ENCODE data around the gene CD74. TPM values are rescaled to one million over a fixed set of nuclear protein-coding genes. Genes with fewer than 3 reads are reported as not detected.

CD74 gene
- total and polyA plus RNA-seq, 2 of the 4 experiments (the other 2 are of a cell fraction): 0.18 to 1.1 TPM

GRCh38 chr5:150428978-150429377, 16.3 kb upstream of the CD74 start:
- Histone ChIP-seq H2BK5ac (ENCODE audit: low read depth, low read length, poor library complexity, severe bottlenecking) (no peak overlapping the region), H3K4me1 (ENCODE audit: control insufficient read depth, insufficient read depth, low read length) (peaks cover 3% of the 10 kb centered on the region; the same call in 1 of the 2 replicates), H4K91ac (ENCODE audit: insufficient read depth, low read depth, low read length) (no peak overlapping the region), H3K79me1 (ENCODE audit: low read depth in 1 of 2, low read length in 2 of 2) (no peaks in the 10 kb centered on the region), H2BK120ac (ENCODE audit: low read depth, low read length) (no peak overlapping the region), H3K4me2 (ENCODE audit: low read depth, low read length) (no peak overlapping the region), H3K27ac (ENCODE audit: insufficient read depth, low read length) (no peak overlapping the region), H3K9ac (ENCODE audit: low read depth, low read length) (no peak overlapping the region), H3K18ac (ENCODE audit: low read depth, low read length) (no peak overlapping the region), H2AK9ac (replicated peaks; ENCODE audit: low read depth, low read length, poor library complexity) (no peak overlapping the region), H3K14ac (replicated peaks; ENCODE audit: low read depth, low read length) (no peak overlapping the region), H4K5ac (ENCODE audit: low read depth, low read length) (no peak overlapping the region), H3K4me3 (ENCODE audit: insufficient read depth, low read depth, low read length) (no peak overlapping the region), H3K27me3 (ENCODE audit: control insufficient read depth, insufficient read depth, low read length) (no peaks in the 10 kb centered on the region), H3K9me1 (ENCODE audit: insufficient read depth, low read length) (peaks cover 3% of the 10 kb centered on the region; the same call in 1 of the 2 replicates), H3K9me3 (ENCODE audit: control insufficient read depth, insufficient read depth, low read length) (no peaks in the 10 kb centered on the region), H3K4ac (ENCODE audit: low read depth, low read length) (no peak overlapping the region), H2AFZ (replicated peaks; ENCODE audit: low read length, poor library complexity) (no peak overlapping the region), H3K36me3 (ENCODE audit: control insufficient read depth, insufficient read depth, low read length) (no peaks in the 10 kb centered on the region), H4K20me1 (ENCODE audit: insufficient read depth, low read length) (no peaks in the 10 kb centered on the region), H2BK15ac (ENCODE audit: low read depth, low read length) (no peak overlapping the region), H2AK5ac (ENCODE audit: low read depth, low read length) (no peak overlapping the region), H3K23ac (ENCODE audit: low read depth, low read length) (no peak overlapping the region), H4K8ac (ENCODE audit: low read depth in 2 of 2, low read length in 2 of 2) (no peak overlapping the region), H2BK20ac (ENCODE audit: low read depth, low read length) (no peak overlapping the region), H3K56ac (ENCODE audit: extremely low read depth, insufficient read depth, low read length) (no peak overlapping the region)
- in situ Hi-C loops (cut with MboI; ENCODE audit: low sequenced_read_pairs): loop anchor here (25.0 kb wide), 2 partner anchors 592 to 792 kb away; no protein-coding TSS in a partner anchor
- WGBS, 2 experiments (ENCODE audit: extremely low coverage in 2 of 2, insufficient read length in 1 of 2): no CpG with 5 or more reads among the region's 5 CpGs
- dilution Hi-C loops (cut with HindIII; ENCODE audit: low sequenced_read_pairs, unreplicated experiment): no loop called here
- ATAC-seq (ENCODE audit: low read depth): no peak
- no peak for DNase-seq
- POLR2A ChIA-PET (ENCODE audit: unreplicated experiment): no interaction called here
- CTCF ChIA-PET: no interaction called here
- BruUV-seq (replicated peaks): TSS peak; percentile 75
- no peak for TF ChIP-seq SMC3 (IDR thresholded peaks at IDR 0.05; ENCODE audit: low read depth, low read length)
- TF ChIP-seq, protein P1, sequence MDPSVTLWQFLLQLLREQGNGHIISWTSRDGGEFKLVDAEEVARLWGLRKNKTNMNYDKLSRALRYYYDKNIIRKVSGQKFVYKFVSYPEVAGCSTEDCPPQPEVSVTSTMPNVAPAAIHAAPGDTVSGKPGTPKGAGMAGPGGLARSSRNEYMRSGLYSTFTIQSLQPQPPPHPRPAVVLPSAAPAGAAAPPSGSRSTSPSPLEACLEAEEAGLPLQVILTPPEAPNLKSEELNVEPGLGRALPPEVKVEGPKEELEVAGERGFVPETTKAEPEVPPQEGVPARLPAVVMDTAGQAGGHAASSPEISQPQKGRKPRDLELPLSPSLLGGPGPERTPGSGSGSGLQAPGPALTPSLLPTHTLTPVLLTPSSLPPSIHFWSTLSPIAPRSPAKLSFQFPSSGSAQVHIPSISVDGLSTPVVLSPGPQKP (IDR thresholded peaks at IDR 0.05; ENCODE audit: borderline replicate concordance, low read depth, low read length): no peak
- no peak for TF ChIP-seq CHD1 (IDR thresholded peaks at IDR 0.05; ENCODE audit: low read depth, low read length)
- TF ChIP-seq MAFK (IDR thresholded peaks at IDR 0.05; ENCODE audit: low read depth, low read length): no peak
- no peak for TF ChIP-seq POLR2A (IDR thresholded peaks at IDR 0.05; ENCODE audit: low read depth, low read length)
- no peak for TF ChIP-seq RCOR1 (IDR thresholded peaks at IDR 0.05; ENCODE audit: insufficient replicate concordance, low read length)
- TF ChIP-seq FOS (IDR thresholded peaks at IDR 0.05; ENCODE audit: low read depth, low read length): no peak
- TF ChIP-seq, protein P2, sequence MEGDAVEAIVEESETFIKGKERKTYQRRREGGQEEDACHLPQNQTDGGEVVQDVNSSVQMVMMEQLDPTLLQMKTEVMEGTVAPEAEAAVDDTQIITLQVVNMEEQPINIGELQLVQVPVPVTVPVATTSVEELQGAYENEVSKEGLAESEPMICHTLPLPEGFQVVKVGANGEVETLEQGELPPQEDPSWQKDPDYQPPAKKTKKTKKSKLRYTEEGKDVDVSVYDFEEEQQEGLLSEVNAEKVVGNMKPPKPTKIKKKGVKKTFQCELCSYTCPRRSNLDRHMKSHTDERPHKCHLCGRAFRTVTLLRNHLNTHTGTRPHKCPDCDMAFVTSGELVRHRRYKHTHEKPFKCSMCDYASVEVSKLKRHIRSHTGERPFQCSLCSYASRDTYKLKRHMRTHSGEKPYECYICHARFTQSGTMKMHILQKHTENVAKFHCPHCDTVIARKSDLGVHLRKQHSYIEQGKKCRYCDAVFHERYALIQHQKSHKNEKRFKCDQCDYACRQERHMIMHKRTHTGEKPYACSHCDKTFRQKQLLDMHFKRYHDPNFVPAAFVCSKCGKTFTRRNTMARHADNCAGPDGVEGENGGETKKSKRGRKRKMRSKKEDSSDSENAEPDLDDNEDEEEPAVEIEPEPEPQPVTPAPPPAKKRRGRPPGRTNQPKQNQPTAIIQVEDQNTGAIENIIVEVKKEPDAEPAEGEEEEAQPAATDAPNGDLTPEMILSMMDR (conservative IDR thresholded peaks at IDR 0.05; ENCODE audit: low read depth, low read length): no peak
- TF ChIP-seq USF2 (IDR thresholded peaks at IDR 0.05; ENCODE audit: low read depth, low read length): no peak
- TF ChIP-seq NFE2L2 (IDR thresholded peaks at IDR 0.05; ENCODE audit: low read depth, low read length): no peak
- TF ChIP-seq MAZ (IDR thresholded peaks at IDR 0.05; ENCODE audit: borderline replicate concordance, low read depth, low read length): no peak
- TF ChIP-seq RFX5 (IDR thresholded peaks at IDR 0.05; ENCODE audit: low read depth, low read length): no peak
- no peak for TF ChIP-seq MXI1 (IDR thresholded peaks at IDR 0.05; ENCODE audit: borderline replicate concordance, low read depth, low read length)
- TF ChIP-seq RAD21 (IDR thresholded peaks at IDR 0.05; ENCODE audit: low read length): no peak
- TF ChIP-seq CEBPB (IDR thresholded peaks at IDR 0.05; ENCODE audit: low read depth, low read length): no peak
- TF ChIP-seq BHLHE40 (IDR thresholded peaks at IDR 0.05; ENCODE audit: low read depth, low read length): no peak
- intact Hi-C loops (cut with micrococcal nuclease): no loop called here
